ENCODE measurements around the gene BRWD1. TPM values are rescaled to one million over a fixed set of nuclear protein-coding genes. Genes with fewer than 3 reads are reported as not detected.
A peak's percentile ranks its signal among the peaks of the same experiment; 100 is the strongest.

The BRWD1 gene
- total RNA-seq = 37.4 TPM
- long read RNA-seq, transcript BRWD1-202 (5 exons, 2,495 nt) = major isoform, 15 of 40 reads
- long read RNA-seq, partial matches to known transcripts = 20 of 40 reads
- long read RNA-seq, other reads (novel, unspliced or antisense) = 5 of 40 reads

GRCh38 chr21:39313571-39314142 is at the start of gene BRWD1:
TSS of gene BRWD1 (minus strand) at chr21:39313632. CDS start at chr21:39313491, 141 bp downstream.
- peak; percentile 94 for DNase-seq (ENCODE audit: low spot score)

- no peak for DNase-seq (ENCODE audit: low spot score)
Measured at GRCh38 chr21:39362733-39363132, 49.3 kb upstream of the BRWD1 start.

- DNase-seq (ENCODE audit: low spot score) = no peak
Measured at GRCh38 chr21:39359382-39359781, 46.0 kb upstream of the BRWD1 start.

GRCh38 chr21:39353295-39353694 is 39.9 kb upstream of the BRWD1 start:
- no peak for DNase-seq (ENCODE audit: low spot score)

- DNase-seq (ENCODE audit: low spot score) = no peak
Measured at GRCh38 chr21:39350094-39351005, 36.9 kb upstream of the BRWD1 start.

GRCh38 chr21:39349211-39350093 is 36.0 kb upstream of the BRWD1 start:
- peak; percentile 97 for DNase-seq (ENCODE audit: low spot score)

- DNase-seq (ENCODE audit: low spot score) = peak; percentile 94
Measured at GRCh38 chr21:39348355-39349210, 35.2 kb upstream of the BRWD1 start, which contains the start of gene HMGN1. TSS of gene HMGN1 (minus strand) at chr21:39349088. CDS start at chr21:39348917, 171 bp downstream.

- no peak for DNase-seq (ENCODE audit: low spot score)
Measured at GRCh38 chr21:39348040-39348354, 34.6 kb upstream of the BRWD1 start.

GRCh38 chr21:39347537-39347936 is 34.1 kb upstream of the BRWD1 start:
- no peak for DNase-seq (ENCODE audit: low spot score)

GRCh38 chr21:39346671-39347331 is 33.4 kb upstream of the BRWD1 start:
- DNase-seq (ENCODE audit: low spot score) = no peak

GRCh38 chr21:39346206-39346605 is 32.8 kb upstream of the BRWD1 start:
- no peak for DNase-seq (ENCODE audit: low spot score)

GRCh38 chr21:39345440-39345839 is 32.0 kb upstream of the BRWD1 start:
- no peak for DNase-seq (ENCODE audit: low spot score)

GRCh38 chr21:39344848-39345247 is 31.4 kb upstream of the BRWD1 start:
- DNase-seq (ENCODE audit: low spot score) = no peak

GRCh38 chr21:39341249-39341923 is 28.0 kb upstream of the BRWD1 start:
- DNase-seq (ENCODE audit: low spot score) = no peak

- no peak for DNase-seq (ENCODE audit: low spot score)
Measured at GRCh38 chr21:39340687-39341086, 27.3 kb upstream of the BRWD1 start.

GRCh38 chr21:39339231-39339630 is 25.8 kb upstream of the BRWD1 start:
- DNase-seq (ENCODE audit: low spot score) = no peak

- DNase-seq (ENCODE audit: low spot score) = no peak
Measured at GRCh38 chr21:39336457-39337008, 23.1 kb upstream of the BRWD1 start.

GRCh38 chr21:39334611-39335010 is 21.2 kb upstream of the BRWD1 start:
- DNase-seq (ENCODE audit: low spot score) = no peak

GRCh38 chr21:39332175-39332574 is 18.7 kb upstream of the BRWD1 start:
- no peak for DNase-seq (ENCODE audit: low spot score)
